ENCODE measurements around the gene DOCK9. TPM values are rescaled to one million over a fixed set of nuclear protein-coding genes. Genes with fewer than 3 reads are reported as not detected.

The DOCK9 gene
- total RNA-seq, 6 donors from 2014 or later = 155 to 284 (median 170) TPM

GRCh38 chr13:98842858-98843481 is 134.9 kb downstream of the DOCK9 start:
- H3K4me1 ChIP-seq = peaks cover 0 to 7% (median 3%) of the 10 kb centered on the region in 4 donors
- H3K9me3 ChIP-seq = no peaks in the 10 kb centered on the region
- H3K36me3 ChIP-seq = peaks cover 0 to 76% (median 23%) of the 10 kb centered on the region in 4 donors
- peak; percentile 84 for ATAC-seq (ENCODE audit: low FRiP score in 2 of 2)
- peak in 1 of 2 donors; percentile 49 for DNase-seq
- TF ChIP-seq POLR2AphosphoS5 (IDR thresholded peaks at IDR 0.05) (no peak), CTCF (IDR thresholded peaks at IDR 0.05) (peak; percentile 60 to 75 (median 71))
- H3K4me3 ChIP-seq = no peak overlapping the region
- WGBS, 2 donors = 38% methylated on average over 5 of the region's 5 CpGs
- no peaks in the 10 kb centered on the region for H3K27me3 ChIP-seq
- no peak overlapping the region for H3K27ac ChIP-seq

- H3K4me3 ChIP-seq = no peak overlapping the region
- H3K27ac ChIP-seq = no peak overlapping the region
- DNase-seq = no peak
- H3K4me1 ChIP-seq = peaks cover 0 to 7% (median 3%) of the 10 kb centered on the region in 4 donors
- H3K9me3 ChIP-seq = no peaks in the 10 kb centered on the region
- no peaks in the 10 kb centered on the region for H3K27me3 ChIP-seq
- WGBS, 2 donors = 78 to 80% methylated on average over 2 of the region's 2 CpGs
- peaks cover 0 to 75% (median 27%) of the 10 kb centered on the region in 4 donors for H3K36me3 ChIP-seq
- no peak for ATAC-seq (ENCODE audit: low FRiP score in 2 of 2)
- TF ChIP-seq POLR2A (IDR thresholded peaks at IDR 0.05) (no peak), POLR2AphosphoS5 (IDR thresholded peaks at IDR 0.05) (no peak), CTCF (IDR thresholded peaks at IDR 0.05) (no peak), EP300 (IDR thresholded peaks at IDR 0.05) (no peak)
These were observed 135.8 kb downstream of the DOCK9 start for GRCh38 chr13:98842070-98842469.

GRCh38 chr13:98839856-98840769 is 137.8 kb downstream of the DOCK9 start:
- Histone ChIP-seq H3K4me1 (peaks cover 0 to 7% (median 3%) of the 10 kb centered on the region in 4 donors), H3K27ac (no peak overlapping the region), H3K4me3 (no peak overlapping the region), H3K36me3 (peaks cover 0 to 74% (median 18%) of the 10 kb centered on the region in 4 donors), H3K9me3 (no peaks in the 10 kb centered on the region), H3K27me3 (no peaks in the 10 kb centered on the region)
- ATAC-seq (ENCODE audit: low FRiP score in 2 of 2) (peak; percentile 90 to 93), DNase-seq (peak; percentile 16 to 55)
- WGBS, 2 donors = 42 to 43% methylated on average over 14 of the region's 14 CpGs
- no peak for TF ChIP-seq EP300 (IDR thresholded peaks at IDR 0.05)
- TF ChIP-seq POLR2A (IDR thresholded peaks at IDR 0.05) = no peak
- TF ChIP-seq POLR2AphosphoS5 (IDR thresholded peaks at IDR 0.05) = no peak
- peak; percentile 50 to 79 (median 68) for TF ChIP-seq CTCF (IDR thresholded peaks at IDR 0.05)

GRCh38 chr13:98838776-98839175 is 139.1 kb downstream of the DOCK9 start:
- H3K4me3 ChIP-seq = no peak overlapping the region
- no peaks in the 10 kb centered on the region for H3K9me3 ChIP-seq
- no peak overlapping the region for H3K27ac ChIP-seq
- TF ChIP-seq POLR2A (IDR thresholded peaks at IDR 0.05) (no peak), CTCF (IDR thresholded peaks at IDR 0.05) (no peak)
- H3K27me3 ChIP-seq = no peaks in the 10 kb centered on the region
- H3K4me1 ChIP-seq = peaks cover 0 to 7% (median 3%) of the 10 kb centered on the region in 4 donors
- H3K36me3 ChIP-seq = peaks cover 0 to 74% (median 16%) of the 10 kb centered on the region in 4 donors
- DNase-seq (no peak), ATAC-seq (ENCODE audit: low FRiP score in 2 of 2) (no peak)
- 99 to 100% methylated on average over 2 of the region's 2 CpGs for WGBS, 2 donors

All from upper lobe of left lung (tissue), 6 donors.